Left lung (tissue), 10 donors: Measurements from ENCODE around the gene EPHA8. TPM values are rescaled to one million over a fixed set of nuclear protein-coding genes. Genes with fewer than 3 reads are reported as not detected.

Source experiments
- ATAC-seq: fragments of 200-7000 bp; cut with Tn5 transposase; one replicate; pipeline ENCODE4 v1.9.1; 2020; ENCODE audit warnings: moderate library complexity
- DNase-seq, 4 donors: peaks; one replicate each; pipeline ENCODE4 v3.0.0-alpha.2; 2013 to 2020
- H3K27ac ChIP-seq, 2 donors: fragments of 200-600 bp; sonication (generic) in 1 of 2; one replicate each; pipeline versions ENCODE4 v1.5.0 to v1.8.0; 2020 to 2021
- H3K27me3 ChIP-seq, 2 donors: fragments of 200-600 bp; sonication (generic) in 1 of 2; one replicate each; pipeline versions ENCODE4 v1.5.0 to v1.8.0; 2020 to 2021
- H3K36me3 ChIP-seq, 2 donors: fragments of 200-600 bp; sonication (generic) in 1 of 2; one replicate each; pipeline versions ENCODE4 v1.5.0 to v1.8.0; 2020 to 2021
- H3K4me1 ChIP-seq, 2 donors: fragments of 200-600 bp; one replicate each; pipeline ENCODE4 v1.8.0; 2021
- H3K4me3 ChIP-seq, 2 donors: fragments of 200-600 bp; sonication (generic) in 1 of 2; one replicate each; pipeline versions ENCODE4 v1.5.0 to v1.8.0; 2020 to 2021; ENCODE audit warnings: mild to moderate bottlenecking in 1 of 2
- H3K9me3 ChIP-seq, 2 donors: fragments of 200-600 bp; sonication (generic) in 1 of 2; one replicate each; pipeline versions ENCODE4 v1.5.0 to v1.8.0; 2020 to 2021
- CTCF ChIP-seq, 2 donors: fragments of 200-600 bp; sonication (generic) in 1 of 2; IDR thresholded peaks; one replicate each; pipeline versions ENCODE4 v1.5.0 to v1.8.0; 2021; ENCODE audit warnings: antibody characterized with exemption in 2 of 2
- intact Hi-C, 2 donors: fragments of 100-400 bp; cut with DNase I; formaldehyde crosslinking; loops; one replicate each; pipeline versions ENCODE4 v1.11.2 to v1.14.2; 2022
- polyA plus RNA-seq, 6 donors: library from polyadenylated mRNA; unstranded; fragments of 120-200 nt; gene quantifications; one replicate each; pipeline ENCODE4 v1.2.1, GENCODE V29; 2013; ENCODE audit not compliant: insufficient read length in 6 of 6
- total RNA-seq, 2 donors: library from RNA; stranded (reverse); fragmentation: NEBNext Ultra II Directional; extraction: Animal tissue kit (Norgen Biotek cat#: 25700); gene quantifications; one replicate each; pipeline ENCODE4 v1.2.1, GENCODE V29; 2021
- donor health status: DM: no; HTN: yes; CAD: no.
- donor health status: DM: no; HTN: no; CAD: no.

Gene EPHA8
- total and polyA plus RNA-seq, 8 donors: 0.07 to 0.21 (median 0.18) TPM; not detected in 5

- peaks cover 0 to under 1% of the 10 kb centered on the region in 2 donors for H3K4me1 ChIP-seq
- H3K27ac ChIP-seq: no peak overlapping the region
- DNase-seq (no peak), ATAC-seq (no peak)
- intact Hi-C loops: no loop called here
- peaks cover 0 to 92% of the 10 kb centered on the region in 2 donors for H3K36me3 ChIP-seq
- TF ChIP-seq CTCF (IDR thresholded peaks at IDR 0.05): no peak
- no peaks in the 10 kb centered on the region for H3K27me3 ChIP-seq
- no peak overlapping the region for H3K4me3 ChIP-seq
- H3K9me3 ChIP-seq: no peaks in the 10 kb centered on the region
These were observed 37.6 kb upstream of the EPHA8 start for GRCh38 chr1:22525646-22526045.

GRCh38 chr1:22526098-22526497 lies 37.2 kb upstream of the EPHA8 start:
- ATAC-seq (no peak), DNase-seq (no peak)
- Histone ChIP-seq H3K9me3 (no peaks in the 10 kb centered on the region), H3K4me3 (no peak overlapping the region), H3K4me1 (peaks cover 0 to 5% of the 10 kb centered on the region in 2 donors), H3K27ac (no peak overlapping the region), H3K36me3 (peaks cover 0 to 88% of the 10 kb centered on the region in 2 donors), H3K27me3 (no peaks in the 10 kb centered on the region)
- TF ChIP-seq CTCF (IDR thresholded peaks at IDR 0.05): no peak
- intact Hi-C loops: no loop called here

- intact Hi-C loops: no loop called here
- ATAC-seq (no peak), DNase-seq (no peak)
- Histone ChIP-seq H3K27ac (no peak overlapping the region), H3K4me3 (no peak overlapping the region), H3K36me3 (peaks cover 0 to 82% of the 10 kb centered on the region in 2 donors), H3K9me3 (no peaks in the 10 kb centered on the region), H3K27me3 (no peaks in the 10 kb centered on the region), H3K4me1 (peaks cover 0 to 6% of the 10 kb centered on the region in 2 donors)
- TF ChIP-seq CTCF (IDR thresholded peaks at IDR 0.05): no peak
These were observed 36.6 kb upstream of the EPHA8 start for GRCh38 chr1:22526677-22527076.

- Histone ChIP-seq H3K9me3 (no peaks in the 10 kb centered on the region), H3K4me1 (peaks cover 0 to 6% of the 10 kb centered on the region in 2 donors), H3K36me3 (peaks cover 0 to 78% of the 10 kb centered on the region in 2 donors), H3K27me3 (no peaks in the 10 kb centered on the region), H3K4me3 (no peak overlapping the region), H3K27ac (no peak overlapping the region)
- TF ChIP-seq CTCF (IDR thresholded peaks at IDR 0.05): no peak
- DNase-seq (no peak), ATAC-seq (no peak)
- intact Hi-C loops: no loop called here
These were observed 36.2 kb upstream of the EPHA8 start for GRCh38 chr1:22527122-22527521.

GRCh38 chr1:22527555-22528296 lies 35.6 kb upstream of the EPHA8 start:
- Histone ChIP-seq H3K36me3 (peaks cover 0 to 75% of the 10 kb centered on the region in 2 donors), H3K4me3 (no peak overlapping the region), H3K27me3 (no peaks in the 10 kb centered on the region), H3K4me1 (peaks cover 0 to 6% of the 10 kb centered on the region in 2 donors), H3K9me3 (no peaks in the 10 kb centered on the region), H3K27ac (no peak overlapping the region)
- intact Hi-C loops: no loop called here
- no peak for DNase-seq
- no peak for TF ChIP-seq CTCF (IDR thresholded peaks at IDR 0.05)
- ATAC-seq: no peak
